Measurements from ENCODE around the gene CTSC.
A peak's percentile ranks its signal among the peaks of the same experiment; 100 is the strongest.
"Not testable (repeated sequence)": the region's sequence is repeated elsewhere in the genome, so short reads cannot be mapped to it uniquely, and the experiment has no call there.

The CTSC gene

DNA sequence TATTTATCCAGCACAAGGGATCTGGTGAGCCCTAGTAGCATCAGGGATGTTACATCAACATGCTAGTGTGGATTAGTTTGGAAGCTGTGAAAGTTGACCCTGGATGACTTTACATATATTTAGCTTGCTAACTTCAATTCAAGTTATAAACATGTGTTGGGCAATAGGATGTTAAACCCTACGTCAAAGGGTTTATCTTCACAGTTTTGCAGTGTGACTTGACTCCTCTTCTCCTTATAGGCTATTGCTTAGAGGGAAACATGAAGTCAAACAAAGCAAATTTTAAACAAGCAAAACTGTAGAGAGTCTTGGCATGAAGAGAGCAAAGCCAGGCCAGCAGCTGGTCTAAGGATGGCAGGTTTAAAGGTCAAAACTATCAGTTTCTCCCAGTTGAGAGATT lies 11.3 kb upstream of the CTSC start:
- no peak for DNase-seq

DNA sequence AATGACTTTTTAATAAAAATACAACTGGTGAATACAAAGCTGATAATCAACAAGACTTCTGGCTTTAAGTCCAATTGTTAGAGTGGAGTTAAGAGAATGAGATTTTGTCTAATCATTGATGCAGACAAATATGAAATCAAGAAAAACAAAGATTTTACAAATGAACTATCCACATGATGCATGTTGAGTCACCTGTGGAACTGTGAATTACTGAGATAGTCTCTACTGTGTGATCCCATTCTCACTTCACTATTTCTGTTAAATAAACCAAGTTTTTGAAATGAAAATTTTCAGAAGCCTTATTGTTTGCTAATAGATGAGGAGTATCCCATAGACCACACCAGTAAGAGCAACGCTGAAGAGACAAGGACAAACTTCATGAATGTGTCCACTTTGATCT lies 8.4 kb upstream of the CTSC start:
- DNase-seq, result no peak

DNA sequence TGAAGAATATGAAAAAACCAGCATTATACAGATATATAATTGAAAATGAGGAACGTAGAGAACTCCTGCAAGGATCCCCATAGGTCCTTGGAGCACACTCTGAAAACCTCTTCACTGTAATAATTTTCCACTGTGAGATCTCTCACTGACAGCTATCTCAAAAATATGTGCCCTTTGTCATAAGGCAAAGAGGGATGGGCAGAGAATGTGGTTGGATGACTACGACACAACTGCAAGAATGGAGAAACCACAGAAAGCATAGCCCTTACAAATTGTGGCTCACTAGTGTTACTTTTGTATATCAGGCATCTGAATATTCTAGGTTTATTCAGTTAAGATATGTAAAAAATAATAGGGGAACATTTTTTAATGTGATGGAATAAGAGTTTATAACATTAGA lies 7.9 kb upstream of the CTSC start:
- DNase-seq, result no peak

DNA sequence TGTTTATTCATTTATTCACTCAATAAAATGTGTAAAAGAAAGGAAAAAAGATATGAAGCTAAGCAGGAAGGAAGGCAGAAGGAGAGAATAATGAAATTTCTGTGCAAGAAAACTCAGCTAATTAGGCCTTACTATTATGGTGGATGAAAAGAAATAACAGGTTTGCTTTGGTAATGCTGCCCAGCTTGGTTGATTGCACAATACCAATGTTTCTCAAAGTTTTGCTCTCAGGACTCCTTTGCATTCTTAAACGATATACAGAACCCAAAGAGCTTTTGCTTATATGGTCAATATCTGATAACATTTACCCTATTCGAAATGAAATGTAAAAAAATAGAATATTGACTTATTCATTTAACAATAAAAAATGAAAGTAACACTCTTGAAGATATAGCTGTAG lies 7.3 kb upstream of the CTSC start:
- DNase-seq, result no peak

DNA sequence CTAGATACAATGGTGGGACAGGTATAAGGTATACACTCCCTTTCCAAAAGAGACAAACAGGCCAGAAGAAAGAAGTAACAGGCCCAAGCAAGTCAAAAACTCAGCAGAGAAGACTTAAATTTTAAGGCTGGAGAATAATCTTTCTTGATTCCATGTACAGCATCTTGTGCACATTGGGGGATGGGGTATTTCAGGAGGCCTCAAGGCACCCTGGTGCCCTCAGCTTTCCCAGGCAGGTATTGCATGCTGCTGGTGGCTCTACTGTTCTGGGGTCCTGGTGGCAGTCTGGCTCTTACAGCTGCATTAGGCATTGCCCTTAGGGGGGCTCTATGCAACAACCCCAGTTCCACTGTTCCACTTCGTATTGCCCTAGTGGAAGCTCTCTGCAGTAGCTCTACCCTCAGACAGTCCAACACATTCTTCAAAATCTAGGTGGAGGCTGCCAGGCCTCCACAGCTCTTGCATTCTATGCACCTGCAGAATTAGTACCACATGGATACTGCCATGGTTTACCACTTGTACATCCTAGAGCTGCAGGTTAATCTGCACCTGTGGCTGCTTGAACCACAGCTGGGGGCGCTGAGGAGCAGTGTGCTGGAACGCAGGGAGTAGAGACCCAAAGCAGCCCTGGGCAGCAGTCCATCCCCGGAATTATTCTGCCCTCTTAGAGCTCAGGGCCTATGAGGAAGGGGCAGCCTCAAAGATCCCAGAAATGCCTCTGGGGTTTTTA lies 4.2 kb upstream of the CTSC start:
- DNase-seq, result no peak

DNA sequence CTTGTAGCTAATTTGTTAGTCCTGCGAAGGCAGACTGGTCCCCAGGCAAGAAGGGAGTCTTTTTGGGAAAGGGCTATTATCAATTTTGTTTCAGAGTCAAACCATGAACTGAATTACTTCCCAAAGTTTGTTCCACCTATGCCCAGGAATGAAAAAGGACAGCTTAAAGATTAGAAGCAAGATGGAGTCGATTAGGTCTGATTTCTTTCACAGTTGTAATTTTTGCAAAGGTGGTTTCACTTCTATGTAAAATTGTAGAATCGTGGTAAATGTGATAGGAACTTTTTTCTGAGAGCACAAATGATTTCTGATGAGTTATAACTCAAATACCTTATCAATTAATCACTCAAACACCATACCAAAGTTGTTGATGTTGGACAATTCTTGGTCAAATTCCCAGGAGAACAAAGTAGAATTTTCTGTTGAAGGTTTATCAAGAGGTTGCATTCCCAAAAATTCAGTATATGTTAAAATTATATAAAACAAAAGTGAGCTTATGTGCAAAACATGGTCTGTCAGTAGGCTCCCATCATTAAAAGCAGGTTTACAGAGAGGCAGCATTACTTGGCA lies 2.9 kb upstream of the CTSC start:
- DNase-seq, result no peak

DNA sequence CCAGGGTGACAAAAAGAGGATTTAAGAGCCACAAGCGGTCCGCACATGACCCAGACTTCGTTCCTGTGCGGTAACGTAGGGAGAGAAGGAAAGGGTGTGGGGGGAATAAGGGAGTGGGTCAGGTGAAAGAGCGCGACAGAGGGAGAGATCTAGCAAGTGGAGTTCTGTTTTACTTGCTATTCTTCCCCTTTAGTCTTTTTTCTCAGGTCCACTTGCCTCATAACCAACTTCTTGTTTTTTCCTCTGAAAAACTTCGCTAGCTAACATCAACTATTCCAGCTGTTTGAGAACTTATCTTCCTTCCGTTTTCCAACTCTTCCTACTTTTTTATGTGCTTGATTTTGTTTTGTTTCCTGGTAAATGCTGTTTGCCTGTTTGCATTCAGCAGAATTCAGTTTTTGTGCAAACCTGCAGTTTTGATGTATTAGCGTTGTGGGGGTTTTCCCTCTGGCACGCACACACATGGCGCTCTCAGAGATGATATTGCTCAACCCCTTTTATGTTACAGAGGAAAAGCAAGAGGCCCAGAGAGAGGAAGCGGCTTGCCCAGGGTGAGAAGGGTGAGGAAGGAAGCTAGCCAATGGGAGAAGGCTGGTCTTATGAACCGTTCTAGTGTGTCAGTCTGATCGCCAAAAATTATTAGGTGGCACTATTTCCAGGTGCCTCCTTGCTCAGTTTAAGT lies 592 bp upstream of the CTSC start:
- DNase-seq, result peak; percentile 43

DNA sequence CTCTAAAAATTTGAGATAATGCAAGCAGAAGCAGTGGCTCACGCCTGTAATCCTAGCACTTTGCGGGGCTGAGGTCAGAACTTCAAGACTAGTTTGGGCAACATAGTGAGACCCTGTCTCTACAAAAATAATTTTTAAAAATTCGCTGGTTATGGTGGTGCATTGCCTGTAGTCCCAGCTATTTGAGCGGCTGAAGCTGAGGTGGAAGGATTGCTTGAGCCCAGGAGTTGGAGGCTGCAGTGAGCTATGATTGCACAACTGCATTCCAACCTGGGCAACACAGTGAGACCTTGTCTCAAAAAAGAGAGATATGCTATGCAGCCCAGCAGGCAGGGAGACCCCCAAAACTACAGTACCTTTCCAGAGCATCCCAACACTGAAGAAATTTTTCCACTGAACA lies 2.3 kb downstream of the CTSC start:
- no peak for DNase-seq

DNA sequence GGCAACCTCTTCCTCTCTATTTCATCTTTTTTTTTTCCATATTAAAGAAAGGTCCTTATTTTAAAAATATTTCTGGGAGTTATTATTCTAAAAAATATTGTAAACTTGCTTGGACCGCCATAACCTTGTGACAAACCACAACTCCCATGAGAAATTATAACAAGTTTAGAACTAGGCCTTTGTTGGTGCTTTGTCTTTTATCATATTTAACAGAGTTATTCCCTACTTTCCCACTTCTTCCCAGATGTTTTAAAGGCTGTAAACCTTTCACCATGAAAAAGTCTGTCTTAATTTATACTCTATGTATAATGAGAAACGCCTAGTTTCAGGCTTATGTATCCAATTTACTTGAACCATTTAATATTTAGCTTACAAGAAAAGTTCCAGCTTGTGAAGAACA lies 3.7 kb downstream of the CTSC start:
- DNase-seq, result no peak

DNA sequence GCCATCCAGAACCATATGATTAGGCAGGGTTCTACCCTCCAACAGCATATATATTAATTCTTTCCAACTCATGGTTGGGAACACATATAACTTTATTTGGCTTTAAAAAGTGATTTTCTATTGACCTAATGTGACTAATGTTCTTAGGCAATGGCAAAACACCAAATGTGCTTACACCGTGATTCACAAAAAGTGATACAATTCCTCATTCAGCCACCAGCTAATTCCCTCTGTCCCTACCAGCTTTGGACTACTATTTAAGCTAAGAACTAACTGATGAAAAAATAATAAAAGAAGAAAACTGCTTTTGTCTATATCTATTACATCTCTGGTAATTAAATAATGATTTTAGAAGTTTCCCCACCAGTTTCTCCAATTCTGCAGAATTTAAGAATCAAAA lies 4.7 kb downstream of the CTSC start:
- DNase-seq, result no peak

DNA sequence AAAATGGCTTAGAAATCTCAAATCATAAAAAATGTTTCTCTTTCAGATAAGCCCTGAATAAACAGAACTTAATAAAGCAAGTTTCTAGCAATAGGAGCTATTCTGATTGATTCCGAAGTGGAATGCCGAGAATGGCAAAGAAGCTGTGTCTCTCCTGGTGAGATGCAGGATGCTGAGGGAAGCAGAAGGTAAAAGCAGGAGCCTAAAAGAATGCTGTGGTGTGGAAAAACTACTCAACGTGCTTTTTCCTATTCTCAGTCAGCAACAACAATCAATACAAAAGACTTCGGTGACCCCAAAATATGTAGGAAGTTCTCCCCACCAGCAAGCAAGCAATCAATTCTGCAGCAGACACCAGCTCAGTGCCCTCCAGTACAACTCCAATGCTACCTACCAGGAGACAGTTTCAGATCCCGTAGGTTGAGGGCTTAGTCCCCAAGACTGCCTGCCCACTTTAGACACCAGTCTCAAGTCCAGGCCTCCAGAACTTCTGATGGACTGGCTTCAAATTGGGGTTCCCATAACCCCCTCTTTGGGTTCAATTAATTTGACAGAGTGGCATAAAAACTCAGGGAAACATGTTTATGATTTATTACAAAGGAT lies 6.6 kb downstream of the CTSC start:
- DNase-seq, result no peak

DNA sequence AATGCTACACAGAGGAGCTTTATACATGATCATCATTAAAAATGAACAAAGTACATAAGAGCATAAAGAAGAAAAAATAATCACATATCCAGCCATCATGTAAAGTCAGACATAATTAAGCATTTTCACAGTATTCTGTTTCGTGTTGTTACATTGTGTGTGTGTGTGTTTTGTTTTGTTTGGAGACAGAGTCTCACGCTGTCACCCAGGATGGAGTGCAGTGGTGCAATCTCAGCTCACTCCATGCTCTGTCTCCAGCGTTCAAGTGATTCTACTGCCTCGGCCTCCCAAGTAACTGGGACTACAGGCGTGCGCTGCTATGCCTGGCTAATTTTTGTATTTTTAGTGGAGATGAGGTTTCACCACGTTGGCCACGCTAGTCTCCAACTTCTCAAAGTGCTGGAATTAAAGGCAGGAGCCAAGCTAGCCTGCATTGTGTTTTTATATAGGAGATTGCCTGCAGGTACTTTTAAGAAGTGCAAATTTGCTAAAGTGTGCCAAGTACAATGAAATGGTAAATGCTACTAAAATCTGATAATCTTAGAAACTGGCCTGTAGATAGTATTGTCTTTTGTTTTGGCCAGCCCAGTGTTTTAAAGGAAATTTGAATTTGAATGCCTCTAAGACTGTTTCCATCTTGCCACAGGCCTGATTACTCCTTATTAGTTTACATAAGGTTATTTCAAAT lies 7.8 kb downstream of the CTSC start:
- DNase-seq, result no peak

DNA sequence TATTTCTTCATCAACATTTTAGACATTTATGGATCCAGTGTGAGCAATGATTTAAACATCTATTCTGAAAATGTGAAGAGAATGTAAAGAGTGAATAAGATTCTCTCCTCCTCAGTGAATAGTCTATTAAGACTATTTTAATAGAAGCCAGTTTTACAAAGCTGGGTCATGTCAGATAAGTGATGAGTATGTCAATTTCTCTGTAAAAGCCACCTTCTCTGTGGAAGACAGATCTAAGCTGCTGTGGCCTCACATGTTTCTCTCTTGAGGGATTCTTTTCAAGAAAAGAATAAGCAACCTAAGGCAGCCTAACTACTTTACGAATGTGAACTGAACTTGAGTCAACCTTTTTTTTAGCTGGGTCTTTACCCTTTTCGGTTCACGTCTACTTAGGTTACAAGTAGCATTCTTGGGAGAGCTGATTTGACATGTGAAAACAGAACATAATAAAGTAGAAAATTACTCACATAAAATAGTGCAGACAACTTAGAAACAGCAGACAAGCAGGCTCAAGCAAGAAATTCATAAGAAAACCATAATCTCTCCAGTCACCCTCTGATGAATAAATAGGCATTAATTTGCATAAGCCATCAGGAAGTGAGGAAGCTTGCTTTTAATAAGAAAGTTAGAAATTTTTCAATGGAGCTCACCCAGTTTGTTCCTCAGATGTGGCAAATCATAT lies 9.9 kb downstream of the CTSC start:
- DNase-seq, result no peak

DNA sequence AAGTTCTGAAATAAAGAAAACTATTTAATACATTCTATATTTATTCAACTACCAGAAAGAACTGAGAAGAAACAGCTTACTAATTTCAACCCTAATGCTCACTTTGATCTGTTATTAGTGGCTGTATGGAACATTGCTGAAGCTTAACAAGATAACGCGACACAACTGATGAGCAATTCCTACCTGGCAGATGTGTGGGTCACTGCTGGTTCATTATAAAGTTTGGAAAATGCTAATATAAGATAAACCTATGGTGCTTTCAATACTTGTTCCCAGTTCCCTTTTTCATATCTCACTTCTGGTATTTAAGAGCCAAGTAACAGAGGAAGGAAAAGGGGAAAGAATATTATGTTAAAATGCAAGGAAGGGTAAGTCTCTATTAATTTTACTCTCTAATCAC lies 10.5 kb downstream of the CTSC start:
- no peak for DNase-seq

DNA sequence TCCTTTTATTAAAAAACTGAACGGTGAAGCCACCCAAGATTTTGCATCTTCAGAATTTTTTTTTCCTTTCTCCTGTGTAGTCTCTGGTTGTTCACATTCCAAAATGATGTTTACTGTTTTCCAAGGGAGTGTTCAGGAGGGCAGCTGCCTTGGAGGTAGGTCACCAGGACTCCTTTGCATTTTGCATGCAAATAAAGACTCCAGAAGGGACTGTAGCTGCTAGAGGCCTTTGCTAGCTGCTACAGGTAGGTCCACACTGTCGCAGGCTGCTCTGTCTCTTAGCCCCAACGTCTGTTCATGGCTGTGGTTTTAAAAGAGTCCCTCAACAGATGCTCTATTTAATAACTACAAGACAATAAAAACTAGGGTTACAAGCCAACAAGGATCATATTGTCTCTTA lies 11.4 kb downstream of the CTSC start:
- DNase-seq, result no peak

DNA sequence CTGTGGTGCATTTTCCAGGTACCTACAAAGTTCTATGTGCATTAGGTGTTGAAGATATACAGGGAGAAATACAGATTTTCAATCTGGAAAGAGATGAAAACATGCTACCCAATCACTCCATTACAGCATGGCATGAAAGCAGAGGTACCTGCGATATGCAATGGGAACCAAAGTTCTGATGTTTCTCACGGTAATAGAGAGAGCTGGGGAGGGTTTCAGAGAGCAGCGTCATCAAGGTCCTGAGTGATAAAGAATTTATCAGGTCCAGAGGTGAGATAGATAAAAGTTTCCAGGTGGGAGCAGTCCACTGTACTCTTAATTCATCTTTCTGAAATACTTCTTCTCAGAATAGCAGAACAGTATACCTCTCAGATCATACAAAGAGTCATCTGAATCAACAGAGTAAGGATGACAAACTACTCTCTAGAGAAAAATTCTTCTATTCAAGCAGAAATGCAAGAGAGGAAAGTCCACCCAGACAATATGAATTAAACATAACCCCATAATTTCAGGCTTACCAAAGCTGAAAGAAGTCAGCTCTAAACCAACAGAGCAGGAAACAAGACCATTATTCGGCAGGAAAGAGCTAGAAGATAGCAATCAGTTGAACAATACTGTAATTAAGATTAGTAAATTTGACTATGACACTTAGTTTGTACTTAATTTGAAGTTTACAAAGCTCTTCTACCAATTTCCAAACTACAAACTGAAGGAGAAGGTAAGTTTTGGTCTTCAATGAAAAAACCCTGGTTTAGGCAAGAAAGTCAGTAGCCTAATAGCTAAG lies 12.8 kb downstream of the CTSC start:
- no peak for DNase-seq

DNA sequence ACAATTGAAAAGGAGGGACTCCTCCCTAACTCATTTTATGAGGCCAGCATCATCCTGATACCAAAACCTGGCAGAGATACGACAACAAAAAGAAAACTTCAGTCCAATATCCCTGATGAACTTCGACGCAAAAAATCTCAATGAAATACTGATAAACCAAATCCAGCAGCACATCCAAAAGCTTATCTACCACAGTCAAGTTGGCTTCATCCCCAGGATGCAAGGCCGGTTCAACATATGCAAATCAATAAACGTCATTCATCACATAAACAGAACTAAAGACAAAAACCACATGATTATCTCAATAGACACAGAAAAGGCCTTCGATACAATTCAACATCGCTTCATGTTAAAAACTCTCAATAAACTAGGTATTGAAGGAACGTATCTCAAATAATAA lies 14.7 kb downstream of the CTSC start:
- not testable (repeated sequence) for DNase-seq

DNA sequence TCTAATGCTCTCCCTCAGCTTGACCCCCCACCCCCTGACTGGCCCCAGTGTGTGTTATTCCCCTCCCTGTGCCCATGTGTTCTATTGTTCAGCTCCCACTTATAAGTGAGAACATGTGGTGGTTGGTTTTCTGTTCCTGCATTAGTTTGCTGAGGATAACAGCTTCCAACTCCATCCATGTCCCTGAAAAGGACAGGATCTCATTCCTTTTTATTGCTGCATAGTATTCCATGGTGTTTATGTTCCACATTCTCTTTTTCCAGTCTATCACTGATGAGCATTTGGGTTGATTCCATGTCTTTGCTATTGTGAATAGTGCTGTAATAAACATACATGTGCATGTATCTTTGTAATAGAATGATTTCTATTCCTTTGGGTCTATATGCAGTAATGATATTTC lies 16.1 kb downstream of the CTSC start:
- DNase-seq, result not testable (repeated sequence)

DNA sequence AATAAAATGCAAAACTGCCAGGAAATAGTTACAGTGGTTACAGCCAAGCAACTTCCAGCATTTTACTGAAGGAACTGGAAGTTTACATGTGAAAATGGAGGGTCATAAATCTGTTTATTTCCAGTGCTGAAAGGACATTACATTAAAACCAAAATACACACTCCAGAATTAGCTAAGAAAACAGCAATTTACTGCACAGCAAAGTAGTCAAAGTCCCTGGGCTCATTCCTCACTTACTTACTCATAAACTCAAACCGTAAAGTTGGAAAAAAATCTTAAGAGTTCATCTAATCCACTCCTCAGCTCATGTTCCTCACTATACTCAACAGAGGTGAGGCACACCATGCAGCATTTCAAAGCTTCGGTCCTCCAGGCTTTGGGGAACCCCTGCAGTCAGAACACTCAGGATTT lies 17.4 kb downstream of the CTSC start:
- no peak for DNase-seq

DNA sequence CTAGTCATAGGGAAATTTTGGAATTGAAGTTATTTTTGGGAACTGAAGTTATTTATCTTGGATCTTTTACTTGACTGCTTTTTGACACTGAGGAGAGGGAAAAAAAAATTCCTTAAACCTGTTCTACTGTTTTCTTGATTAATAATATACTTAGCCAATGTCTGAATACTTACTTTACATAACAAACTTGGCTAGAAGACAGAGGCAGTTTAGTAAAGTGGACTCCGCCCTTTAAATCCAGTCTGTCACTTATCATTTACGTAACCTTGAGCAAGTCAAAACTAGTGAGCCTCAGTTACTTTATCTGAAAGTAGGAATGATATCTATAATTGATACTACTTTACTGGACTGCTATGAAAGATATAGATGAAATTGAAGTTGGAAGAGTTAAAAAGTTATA lies 19.5 kb downstream of the CTSC start:
- DNase-seq, result no peak

DNA sequence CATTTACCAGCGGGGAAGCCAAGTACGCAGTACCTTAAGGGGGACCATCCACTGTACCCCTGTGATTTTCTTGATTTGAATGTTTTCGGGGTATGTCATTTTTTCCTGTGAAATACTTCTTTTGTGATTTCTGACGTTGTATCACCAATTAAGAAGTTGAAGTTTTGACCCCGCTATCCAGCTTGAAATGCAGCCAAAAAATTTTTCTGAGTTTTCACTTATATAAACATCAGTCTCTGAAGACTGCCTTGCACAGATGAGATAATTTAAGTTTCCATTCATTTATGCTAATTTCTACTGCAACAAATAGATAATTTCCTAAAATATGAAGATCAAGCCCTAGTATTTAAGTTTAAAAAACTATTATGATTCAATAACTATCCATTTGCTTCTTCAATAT lies 20.0 kb downstream of the CTSC start:
- DNase-seq, result no peak

DNA sequence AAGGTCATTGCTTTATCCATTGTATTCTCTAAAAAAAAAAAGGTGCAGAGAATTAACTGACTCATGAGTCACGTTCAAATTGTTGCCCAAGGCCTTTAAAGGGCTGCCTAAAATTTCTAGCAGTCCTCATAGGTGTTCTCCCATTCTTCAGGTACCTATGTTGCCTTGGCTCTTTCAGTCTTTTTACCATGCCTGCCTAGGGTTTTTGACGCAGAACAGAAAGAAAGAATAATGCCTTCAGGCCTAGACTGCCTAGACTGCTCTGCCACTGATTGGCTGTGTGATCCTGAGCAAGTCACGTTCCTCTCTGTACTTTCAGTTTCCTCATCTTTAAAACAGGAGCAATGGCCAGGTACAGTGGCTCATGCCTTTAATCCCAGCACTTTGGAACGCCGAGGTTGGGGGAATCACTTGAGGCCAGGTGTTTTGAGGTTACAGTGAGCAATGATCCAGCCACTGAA lies 21.5 kb downstream of the CTSC start:
- no peak for DNase-seq
